Glutamatergic neuron (in vitro differentiated cells): ENCODE results near the gene HAPLN2. TPM values are rescaled to one million over a fixed set of nuclear protein-coding genes. Genes with fewer than 3 reads are reported as not detected.
"Not testable (repeated sequence)": the region's sequence is repeated elsewhere in the genome, so short reads cannot be mapped to it uniquely, and the experiment has no call there.

Experiments used
- DNase-seq: peaks from one replicate; pipeline ENCODE4 v3.0.0; 2022
- H3K27ac Mint-ChIP-seq: one replicate; pipeline ENCODE4 v1.8.0; 2020; ENCODE audit warnings: mild to moderate bottlenecking, mixed read lengths, inconsistent platforms; ENCODE audit not compliant: unreplicated experiment
- H3K27me3 Mint-ChIP-seq: one replicate; pipeline ENCODE4 v1.8.0; 2020; ENCODE audit warnings: mild to moderate bottlenecking, moderate library complexity, mixed read lengths, inconsistent platforms; ENCODE audit not compliant: unreplicated experiment
- H3K36me3 Mint-ChIP-seq: one replicate; pipeline ENCODE4 v1.8.0; 2020; ENCODE audit warnings: mild to moderate bottlenecking, mixed read lengths, inconsistent platforms; ENCODE audit not compliant: unreplicated experiment
- H3K4me1 Mint-ChIP-seq: one replicate; pipeline ENCODE4 v1.8.0; 2020; ENCODE audit warnings: mild to moderate bottlenecking, low read depth, mixed read lengths, inconsistent platforms; ENCODE audit not compliant: unreplicated experiment
- H3K4me3 Mint-ChIP-seq: one replicate; pipeline ENCODE4 v1.8.0; 2020; ENCODE audit warnings: mild to moderate bottlenecking, mixed read lengths, inconsistent platforms; ENCODE audit not compliant: unreplicated experiment
- H3K9me3 Mint-ChIP-seq: one replicate; pipeline ENCODE4 v1.8.0; 2020; ENCODE audit warnings: mild to moderate bottlenecking, moderate library complexity, mixed read lengths, inconsistent platforms; ENCODE audit not compliant: unreplicated experiment
- total RNA-seq: library from RNA; stranded (reverse); fragmentation: NEBNext Ultra II Directional; extraction: Animal tissue kit (Norgen Biotek cat#: 25700); gene quantifications from one replicate; pipeline ENCODE4 v1.2.1, GENCODE V29; 2021; ENCODE audit not compliant: unreplicated experiment
- TF ChIP-seq, protein P1 (sequence below): fragments of 200-600 bp; sonication (generic); IDR thresholded peaks from one replicate; pipeline ENCODE4 v1.5.0; 2021; ENCODE audit not compliant: partially characterized antibody, unreplicated experiment

HAPLN2 gene
- total RNA-seq, 1 donor from 2014 or later: 0.71 TPM

DNA sequence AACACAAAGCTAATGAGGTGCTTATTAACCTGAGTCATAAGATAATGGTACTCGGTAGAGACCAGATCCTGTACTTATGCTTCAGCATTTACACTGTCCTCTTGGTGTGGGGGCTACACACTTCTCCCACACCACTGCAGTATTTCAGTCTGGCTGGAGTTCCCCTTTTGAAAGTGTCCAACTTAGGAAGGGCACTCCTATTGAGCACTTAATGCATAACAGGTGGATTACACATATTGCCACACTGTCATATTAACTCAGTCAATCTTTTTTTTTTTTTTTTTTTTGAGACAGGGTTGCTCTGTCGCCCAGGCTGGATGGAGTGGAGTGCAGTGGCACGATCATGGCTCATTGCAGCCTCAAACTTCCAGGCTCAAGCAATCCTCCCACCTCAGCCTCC lies 19.4 kb upstream of the HAPLN2 start:
- TF ChIP-seq, protein P1, sequence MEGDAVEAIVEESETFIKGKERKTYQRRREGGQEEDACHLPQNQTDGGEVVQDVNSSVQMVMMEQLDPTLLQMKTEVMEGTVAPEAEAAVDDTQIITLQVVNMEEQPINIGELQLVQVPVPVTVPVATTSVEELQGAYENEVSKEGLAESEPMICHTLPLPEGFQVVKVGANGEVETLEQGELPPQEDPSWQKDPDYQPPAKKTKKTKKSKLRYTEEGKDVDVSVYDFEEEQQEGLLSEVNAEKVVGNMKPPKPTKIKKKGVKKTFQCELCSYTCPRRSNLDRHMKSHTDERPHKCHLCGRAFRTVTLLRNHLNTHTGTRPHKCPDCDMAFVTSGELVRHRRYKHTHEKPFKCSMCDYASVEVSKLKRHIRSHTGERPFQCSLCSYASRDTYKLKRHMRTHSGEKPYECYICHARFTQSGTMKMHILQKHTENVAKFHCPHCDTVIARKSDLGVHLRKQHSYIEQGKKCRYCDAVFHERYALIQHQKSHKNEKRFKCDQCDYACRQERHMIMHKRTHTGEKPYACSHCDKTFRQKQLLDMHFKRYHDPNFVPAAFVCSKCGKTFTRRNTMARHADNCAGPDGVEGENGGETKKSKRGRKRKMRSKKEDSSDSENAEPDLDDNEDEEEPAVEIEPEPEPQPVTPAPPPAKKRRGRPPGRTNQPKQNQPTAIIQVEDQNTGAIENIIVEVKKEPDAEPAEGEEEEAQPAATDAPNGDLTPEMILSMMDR: no peak
- H3K9me3 Mint-ChIP-seq: peaks cover 9% of the 10 kb centered on the region
- H3K27ac Mint-ChIP-seq: no peak overlapping the region
- no peaks in the 10 kb centered on the region for H3K36me3 Mint-ChIP-seq
- peaks cover 11% of the 10 kb centered on the region for H3K27me3 Mint-ChIP-seq
- peaks cover 9% of the 10 kb centered on the region for H3K4me1 Mint-ChIP-seq
- no peak overlapping the region for H3K4me3 Mint-ChIP-seq
- DNase-seq: no peak

DNA sequence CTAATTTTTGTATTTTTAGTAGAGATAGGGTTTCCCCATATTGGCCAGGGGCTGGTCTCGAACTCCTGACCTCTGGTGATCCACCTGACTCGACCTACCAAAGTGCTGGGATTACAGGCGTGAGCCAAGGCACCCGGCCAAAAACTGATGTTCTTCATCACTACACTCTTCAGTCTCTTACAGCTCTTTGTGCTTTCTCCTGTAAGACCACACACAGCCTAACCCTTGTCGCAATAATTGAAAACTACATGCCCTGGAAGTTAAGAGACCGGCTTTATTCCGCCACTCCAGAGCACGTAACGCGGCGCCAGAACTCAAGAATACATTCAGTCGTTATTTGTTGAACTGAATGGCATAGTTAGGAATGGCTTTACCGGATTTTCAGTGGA lies 18.5 kb upstream of the HAPLN2 start:
- peak overlapping the region; percentile 95 for H3K27ac Mint-ChIP-seq
- H3K9me3 Mint-ChIP-seq: peaks cover 6% of the 10 kb centered on the region
- TF ChIP-seq, protein P1: no peak
- peak overlapping the region; percentile 100 for H3K4me3 Mint-ChIP-seq
- DNase-seq: no peak
- H3K27me3 Mint-ChIP-seq: peaks cover 5% of the 10 kb centered on the region
- H3K36me3 Mint-ChIP-seq: no peaks in the 10 kb centered on the region
- H3K4me1 Mint-ChIP-seq: peaks cover 9% of the 10 kb centered on the region

DNA sequence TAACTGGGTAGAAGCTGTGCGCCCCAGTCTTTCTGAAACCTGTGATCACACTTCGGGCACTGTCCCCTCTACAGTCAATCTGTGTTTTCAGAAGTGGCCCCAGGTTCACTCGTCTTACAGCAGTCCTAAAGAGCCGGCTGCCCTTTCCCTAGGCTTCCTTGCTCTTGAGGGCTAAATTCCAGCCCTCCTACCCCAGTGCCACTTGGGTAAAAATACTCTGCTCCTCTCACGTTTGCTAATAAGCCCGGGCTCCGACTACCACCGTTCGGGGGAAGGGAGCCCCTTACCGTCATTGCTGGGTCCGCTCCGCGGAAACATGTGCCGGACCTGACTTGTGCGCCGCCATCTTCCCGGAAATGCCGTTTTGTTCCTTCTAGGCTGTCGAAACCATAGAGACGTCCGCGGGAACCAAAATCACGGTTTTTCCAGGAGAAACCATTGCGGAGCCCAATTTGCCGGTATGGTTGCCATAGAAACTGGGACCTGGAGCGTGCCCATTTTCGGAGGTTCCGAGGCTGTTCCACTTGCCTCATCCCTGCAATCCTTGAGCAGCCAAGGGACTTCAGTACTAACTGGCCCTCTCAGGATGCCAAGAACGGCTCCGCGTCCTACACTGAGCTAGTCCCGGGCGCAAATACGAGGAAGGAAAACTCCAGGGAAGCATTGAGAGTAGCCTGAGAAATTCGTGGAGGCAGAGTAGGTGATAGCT lies 17.9 kb upstream of the HAPLN2 start, which contains the start of gene GPATCH4:
GPATCH4 (minus strand) TSS at position 358 of the 709 bp plus-strand sequence.
- Mint-ChIP-seq H3K4me1 (peaks cover 9% of the 10 kb centered on the region), H3K9me3 (peaks cover 6% of the 10 kb centered on the region), H3K36me3 (no peaks in the 10 kb centered on the region), H3K27me3 (peaks cover 5% of the 10 kb centered on the region), H3K27ac (peak within 1 kb of the TSS; percentile 95), H3K4me3 (peak within 1 kb of the TSS; percentile 100)
- TF ChIP-seq, protein P1: no peak
- DNase-seq: peak; percentile 75

DNA sequence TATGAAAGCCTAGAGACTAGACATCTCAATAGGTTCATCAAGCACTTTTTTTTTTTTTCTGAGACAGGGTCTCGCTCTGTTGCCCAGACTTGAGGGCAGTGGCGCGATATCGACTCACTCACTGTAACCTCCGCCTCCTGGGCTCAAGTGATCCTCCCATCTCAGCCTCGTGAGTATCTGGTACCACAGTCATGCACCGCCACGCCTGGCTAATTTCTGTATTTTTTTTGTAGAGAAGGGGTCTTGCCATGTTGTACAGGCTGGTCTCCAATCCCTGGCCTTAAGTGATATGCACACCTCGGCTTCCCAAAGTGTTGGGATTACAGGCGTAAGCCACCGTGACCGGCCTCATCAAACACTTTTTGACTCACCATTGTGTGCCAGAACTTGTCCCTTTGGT lies 17.3 kb upstream of the HAPLN2 start:
- Mint-ChIP-seq H3K27ac (peak overlapping the region; percentile 95), H3K27me3 (peaks cover 4% of the 10 kb centered on the region), H3K36me3 (no peaks in the 10 kb centered on the region), H3K4me3 (peak overlapping the region; percentile 100), H3K4me1 (peaks cover 9% of the 10 kb centered on the region), H3K9me3 (peaks cover 6% of the 10 kb centered on the region)
- no peak for DNase-seq
- TF ChIP-seq, protein P1: no peak

DNA sequence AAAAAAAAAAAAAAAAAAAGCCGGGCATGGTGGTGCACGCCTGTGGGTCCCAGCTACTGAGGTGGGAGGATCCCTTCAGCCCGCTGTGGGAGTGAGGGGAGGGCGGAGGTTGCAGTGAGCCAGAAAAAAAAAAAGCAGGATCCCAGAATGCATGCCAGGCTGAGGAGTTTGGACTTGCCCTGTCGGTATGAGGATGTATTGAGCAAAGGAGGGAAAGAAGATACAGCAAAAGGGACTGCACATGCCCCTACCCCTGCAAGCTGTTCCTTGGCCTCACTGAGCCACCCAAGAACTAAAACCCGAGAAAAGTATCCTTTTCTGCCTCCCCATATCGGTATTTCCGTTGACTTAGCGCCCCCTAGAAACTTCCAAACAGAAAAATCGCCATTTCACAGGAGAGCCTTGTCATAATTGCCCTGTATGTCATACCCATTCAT lies 16.6 kb upstream of the HAPLN2 start:
- no peak for DNase-seq
- TF ChIP-seq, protein P1: peak; percentile 9
- Mint-ChIP-seq H3K27me3 (peaks cover 4% of the 10 kb centered on the region), H3K36me3 (no peaks in the 10 kb centered on the region), H3K9me3 (peaks cover 6% of the 10 kb centered on the region), H3K4me3 (peak overlapping the region; percentile 20), H3K27ac (no peak overlapping the region), H3K4me1 (peaks cover 9% of the 10 kb centered on the region)

DNA sequence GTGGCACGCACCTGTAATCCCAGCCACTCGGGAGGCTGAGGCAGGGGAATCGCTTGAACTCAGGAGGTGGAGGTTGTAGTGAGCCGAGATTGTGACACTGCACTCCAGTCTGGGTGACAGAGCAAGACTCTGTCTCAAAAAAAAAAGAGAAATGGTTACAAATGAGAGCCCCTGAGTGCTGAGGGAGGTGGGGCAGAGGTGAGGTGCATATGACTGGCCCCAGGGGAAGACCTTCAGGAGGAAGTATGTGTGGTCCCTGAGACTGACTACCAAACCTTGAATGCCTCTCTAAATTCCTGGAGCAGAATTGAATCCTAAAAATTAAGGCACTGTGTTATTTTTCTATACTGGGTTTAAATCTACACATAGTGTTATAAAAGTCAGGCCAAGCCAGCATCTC lies 11.9 kb upstream of the HAPLN2 start:
- not testable (repeated sequence) for H3K9me3 Mint-ChIP-seq, H3K4me3 Mint-ChIP-seq, H3K27ac Mint-ChIP-seq, H3K27me3 Mint-ChIP-seq, H3K36me3 Mint-ChIP-seq, DNase-seq
- peaks cover 11% of the 10 kb centered on the region for H3K4me1 Mint-ChIP-seq
